Camera-type eye (tissue), 1 donor: ENCODE data around the gene SSBP2. TPM values are rescaled to one million over a fixed set of nuclear protein-coding genes. Genes with fewer than 3 reads are reported as not detected.

Experiments used
- total RNA-seq: library from RNA; depleted of rRNA; stranded (reverse); fragments of >200 nt; gene quantifications from one replicate; pipeline ENCODE4 v1.2.3, GENCODE V29; 2014

The SSBP2 gene
- 168 TPM for total RNA-seq

DNA sequence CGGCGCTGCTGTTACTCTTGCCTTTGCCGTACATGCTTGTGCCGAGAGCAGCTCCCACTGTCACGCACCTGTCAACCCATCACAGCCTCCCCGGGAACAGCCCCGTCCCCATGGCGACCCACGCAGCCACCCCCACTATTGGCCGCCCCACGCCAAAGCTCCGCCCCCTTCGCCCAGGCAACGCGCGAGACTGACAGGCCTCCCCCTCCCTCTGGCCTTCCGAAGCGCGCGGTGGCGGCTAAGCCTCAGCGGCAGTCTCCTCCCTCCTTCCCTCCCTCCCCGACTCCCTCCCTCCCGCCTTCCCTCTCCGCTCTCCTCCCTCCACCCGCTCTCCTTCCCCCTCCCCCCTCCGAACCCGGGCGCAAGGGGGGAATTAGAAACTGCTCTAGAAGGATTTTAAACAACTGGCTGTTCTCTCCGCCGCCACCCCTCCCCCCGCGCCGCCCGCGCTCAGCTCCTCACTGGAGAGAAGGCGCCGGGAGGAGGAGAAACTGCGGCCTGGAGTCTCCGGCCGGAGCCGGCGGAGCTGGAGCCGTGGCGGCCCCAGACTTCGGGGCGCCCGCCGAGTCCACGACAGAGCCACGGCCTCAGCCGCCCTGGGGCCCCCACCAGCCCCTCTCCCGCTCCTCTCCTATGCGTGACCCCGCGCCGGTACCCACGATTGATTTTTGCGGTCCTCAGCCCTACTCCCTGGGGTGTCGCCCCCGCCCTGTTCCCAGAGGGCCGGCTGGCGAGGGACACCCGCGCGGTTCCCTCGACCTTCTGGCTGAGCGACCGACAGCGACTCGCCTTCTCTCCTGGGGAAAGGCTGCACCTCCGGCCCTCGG, at the start of gene SSBP2:
Gene SSBP2, minus strand, starts transcription at position 89 of the 827 bp plus-strand sequence. Its CDS starts 55 bp downstream, at position 34.

DNA sequence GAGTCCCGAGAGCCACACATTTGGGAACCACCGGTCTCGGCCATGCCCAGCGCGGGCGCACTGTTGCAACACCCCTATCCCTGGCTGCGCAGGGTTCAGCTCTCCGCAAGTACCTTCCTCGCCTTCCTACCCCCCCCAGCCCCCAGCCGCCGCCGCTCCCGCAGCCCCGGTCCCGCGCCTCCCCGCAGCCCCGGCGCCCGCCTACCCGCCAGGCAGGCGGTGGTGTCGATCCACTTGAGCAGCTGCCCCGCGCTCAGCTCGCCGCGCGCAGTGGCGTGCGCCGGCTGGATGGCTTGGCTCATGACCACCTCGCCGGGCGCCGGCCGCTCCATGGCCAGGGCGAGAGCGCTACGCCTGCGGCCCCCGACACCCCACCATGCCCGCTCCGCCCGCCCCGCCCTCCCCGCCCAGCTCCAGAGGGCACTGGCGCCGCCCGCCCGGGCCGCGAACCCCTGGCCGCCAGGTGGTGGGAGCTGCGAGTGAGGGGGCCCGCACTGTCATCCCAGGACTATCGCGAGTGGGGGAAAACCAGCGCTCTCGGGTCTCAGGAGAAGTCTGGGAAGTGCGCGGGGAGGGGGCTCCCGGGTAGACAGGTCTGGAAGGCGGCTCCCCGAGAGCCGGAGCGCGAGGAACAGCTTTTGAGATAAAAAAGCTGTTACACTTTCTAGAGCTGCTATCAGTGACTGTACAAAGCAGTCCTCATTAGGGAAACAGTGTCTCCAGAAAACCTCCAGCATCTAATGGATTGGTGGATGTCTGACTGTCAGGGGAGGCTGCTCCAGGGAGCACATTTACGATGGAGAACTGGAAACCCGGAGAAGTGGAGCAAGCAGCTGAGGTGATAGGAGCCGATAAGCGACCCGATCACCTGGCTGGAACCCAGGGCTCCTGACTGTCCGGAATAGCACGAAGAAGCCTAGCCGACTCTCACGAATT, 356.8 kb downstream of the SSBP2 start, which contains the start of gene ACOT12:
Gene ACOT12, minus strand, starts transcription at position 352 of the 936 bp plus-strand sequence. Its CDS starts 20 bp downstream, at position 332.

Other genes starting within 250 kb of the SSBP2 start
- gene ATG10, start 220.9 kb upstream of the SSBP2 start, total RNA-seq: 9.7 TPM